Uterus (tissue), 4 donors: ENCODE data around the gene NOC4L. TPM values are rescaled to one million over a fixed set of nuclear protein-coding genes. Genes with fewer than 3 reads are reported as not detected.

Experiments
- DNase-seq, 2 donors: peaks; one replicate each; pipeline ENCODE4 v3.0.0-alpha.2; 2019 to 2020
- H3K27ac ChIP-seq, 2 donors: fragments of 200-600 bp; sonication (generic); 1 replicate in 1 of 2; 2 replicates in 1 of 2; pipeline ENCODE4 v1.5.1; 2016 to 2018
- H3K27me3 ChIP-seq, 2 donors: fragments of 200-600 bp; sonication (generic); one replicate each; pipeline ENCODE4 v1.5.1; 2018 to 2019; ENCODE audit warnings: control low read depth in 1 of 2
- H3K36me3 ChIP-seq, 2 donors: fragments of 200-600 bp; sonication (generic); one replicate each; pipeline ENCODE4 v1.5.1; 2019; ENCODE audit warnings: control low read depth in 1 of 2
- H3K4me1 ChIP-seq, 2 donors: fragments of 200-600 bp; sonication (generic); one replicate each; pipeline ENCODE4 v1.5.1; 2018 to 2019; ENCODE audit warnings: control low read depth in 1 of 2
- H3K4me3 ChIP-seq, 2 donors: fragments of 200-600 bp; sonication (generic); 1 replicate in 1 of 2; 2 replicates in 1 of 2; pipeline ENCODE4 v1.5.1; 2018 to 2019; ENCODE audit warnings: mild to moderate bottlenecking in 1 of 2
- H3K9me3 ChIP-seq, 2 donors: fragments of 200-600 bp; sonication (generic); one replicate each; pipeline ENCODE4 v1.5.1; 2019; ENCODE audit warnings: control low read depth in 1 of 2
- CTCF ChIP-seq, 4 experiments: fragments of 200-600 bp in 2 of 4; fragments of 450-650 bp in 2 of 4; sonication (generic) in 2 of 4; IDR thresholded peaks; one replicate each; pipeline ENCODE4 v1.5.1; 2016 to 2019; ENCODE audit warnings: antibody characterized with exemption in 4 of 4, mild to moderate bottlenecking in 2 of 4, moderate library complexity in 1 of 4
- POLR2A ChIP-seq, 2 donors: fragments of 450-650 bp; IDR thresholded peaks; one replicate each; pipeline ENCODE4 v1.6.1; 2016; ENCODE audit warnings: antibody characterized with exemption in 2 of 2, mild to moderate bottlenecking in 1 of 2, moderate library complexity in 1 of 2
- intact Hi-C: fragments of 100-400 bp; cut with DNase I; formaldehyde crosslinking; loops from one replicate; pipeline ENCODE4 v1.15.1; 2023; ENCODE audit warnings: low total_unique reads
- total RNA-seq, 4 donors: library from RNA; depleted of rRNA in 3 of 4; stranded (reverse); fragments of >200 nt in 3 of 4; gene quantifications; one replicate each; pipeline versions ENCODE4 v1.1.0 to v1.2.4, GENCODE V29; 2014 to 2023
- donor health status: DM: yes; HTN: yes; CAD: no.

The NOC4L gene
- total RNA-seq, 4 donors from 2014 or later: 9.4 to 15.4 TPM; not detected in 2

GRCh38 chr12:132137483-132138125, 6.7 kb upstream of the NOC4L start:
- no peaks in the 10 kb centered on the region for H3K27me3 ChIP-seq
- no peaks in the 10 kb centered on the region for H3K9me3 ChIP-seq
- peaks cover 0 to 2% of the 10 kb centered on the region in 2 donors for H3K4me1 ChIP-seq
- H3K4me3 ChIP-seq: no peak overlapping the region
- intact Hi-C loops: no loop called here
- H3K27ac ChIP-seq: no peak overlapping the region
- no peaks in the 10 kb centered on the region for H3K36me3 ChIP-seq
- TF ChIP-seq POLR2A (IDR thresholded peaks at IDR 0.05) (no peak), CTCF (IDR thresholded peaks at IDR 0.05) (no peak)
- no peak for DNase-seq

GRCh38 chr12:132138941-132139871, 5.1 kb upstream of the NOC4L start:
- Histone ChIP-seq H3K27ac (no peak overlapping the region), H3K4me1 (peaks cover 0 to 12% of the 10 kb centered on the region in 2 donors), H3K36me3 (no peaks in the 10 kb centered on the region), H3K27me3 (no peaks in the 10 kb centered on the region), H3K9me3 (no peaks in the 10 kb centered on the region), H3K4me3 (no peak overlapping the region)
- intact Hi-C loops: no loop called here
- DNase-seq: peak in 1 of 2 donors; percentile 10
- TF ChIP-seq POLR2A (IDR thresholded peaks at IDR 0.05) (no peak), CTCF (IDR thresholded peaks at IDR 0.05) (no peak)

- H3K9me3 ChIP-seq: no peaks in the 10 kb centered on the region
- H3K36me3 ChIP-seq: no peaks in the 10 kb centered on the region
- DNase-seq: peak in 1 of 2 donors; percentile 11
- intact Hi-C loops: no loop called here
- no peak for TF ChIP-seq CTCF (IDR thresholded peaks at IDR 0.05)
- no peak for TF ChIP-seq POLR2A (IDR thresholded peaks at IDR 0.05)
- H3K4me1 ChIP-seq: peaks cover 0 to 12% of the 10 kb centered on the region in 2 donors
- H3K27me3 ChIP-seq: no peaks in the 10 kb centered on the region
- no peak overlapping the region for H3K27ac ChIP-seq
- H3K4me3 ChIP-seq: no peak overlapping the region
Measured at GRCh38 chr12:132139912-132140311, 4.3 kb upstream of the NOC4L start.

- Histone ChIP-seq H3K27me3 (no peaks in the 10 kb centered on the region), H3K4me1 (peaks cover 0 to 17% of the 10 kb centered on the region in 2 donors), H3K27ac (no peak overlapping the region), H3K4me3 (no peak overlapping the region), H3K9me3 (no peaks in the 10 kb centered on the region), H3K36me3 (no peaks in the 10 kb centered on the region)
- TF ChIP-seq CTCF (IDR thresholded peaks at IDR 0.05) (no peak), POLR2A (IDR thresholded peaks at IDR 0.05) (no peak)
- intact Hi-C loops: no loop called here
- peak in 1 of 2 donors; percentile 10 for DNase-seq
Measured at GRCh38 chr12:132140501-132140900, 3.8 kb upstream of the NOC4L start.
